GM12878 (cell line): Measurements from ENCODE around the gene VGLL4. TPM values are rescaled to one million over a fixed set of nuclear protein-coding genes. Genes with fewer than 3 reads are reported as not detected.

Source experiments
- ATAC-seq: fragments of 200-7000 bp; cut with Tn5 transposase; 3 replicates; pipeline ENCODE4 v1.9.1; 2020; ENCODE audit warnings: mild to moderate bottlenecking, moderate library complexity
- BruUV-seq: library from RNA; stranded (reverse); fragments of 400-500 nt; replicated peaks from 2 replicates; lab custom pipeline; 2021; lab: Mats Ljungman, UMichigan
- CTCF ChIA-PET: fragments of 300-600 bp; sonication (Branson Sonifier 250); formaldehyde crosslinking; extraction: SDS; loops from one replicate; lab custom pipeline; 2021; ENCODE audit warnings: inconsistent platforms; lab: Yijun Ruan, JAX
- POLR2A ChIA-PET: fragments of 350-600 bp; formaldehyde crosslinking; extraction: SDS; loops from one replicate; lab custom pipeline; 2021; ENCODE audit warnings: inconsistent platforms; lab: Charles Lee
- RAD21 ChIA-PET: fragments of 300-600 bp; sonication (Branson Sonifier 250); formaldehyde crosslinking; loops from one replicate; lab custom pipeline; 2023; ENCODE audit warnings: antibody characterized with exemption; ENCODE audit not compliant: unreplicated experiment; lab: Charles Lee
- SMC1A ChIA-PET: fragments of 300-600 bp; sonication (Branson Sonifier 250); formaldehyde crosslinking; loops from one replicate; lab custom pipeline; 2023; ENCODE audit not compliant: unreplicated experiment, uncharacterized antibody; lab: Charles Lee
- DNase-seq: peaks from one replicate; pipeline ENCODE4 v3.0.0-alpha.2; 2011; ENCODE audit warnings: low read depth, low spot score
- FAIRE-seq: peaks from 3 replicates; lab custom pipeline; 2011; peaks lifted over from hg19 to GRCh38; lab: Jason Lieb, UNC
- H2AFZ ChIP-seq: 2 replicates; pipeline ENCODE4 v1.6.0; 2011; ENCODE audit warnings: low read depth, low read length, control low read depth; ENCODE audit not compliant: control insufficient read depth
- H3K27ac ChIP-seq: 2 replicates; pipeline ENCODE4 v1.5.1; 2011; ENCODE audit warnings: control low read depth; ENCODE audit not compliant: control insufficient read depth, insufficient read depth
- H3K27me3 ChIP-seq, 2 experiments: replicated peaks in 1 of 2; 2 replicates each; pipeline versions ENCODE4 v1.6.0 to v1.6.1; 2011; ENCODE audit warnings: low read length in 1 of 2; ENCODE audit not compliant: control insufficient read depth in 2 of 2, insufficient read depth in 2 of 2
- H3K36me3 ChIP-seq, 2 experiments: 2 replicates each; pipeline ENCODE4 v1.5.1; 2011; ENCODE audit warnings: low read length in 1 of 2; ENCODE audit not compliant: control insufficient read depth in 2 of 2, insufficient read depth in 2 of 2
- H3K4me1 ChIP-seq: 2 replicates; pipeline ENCODE4 v1.6.1; 2011; ENCODE audit warnings: mild to moderate bottlenecking, low read length, moderate library complexity, mixed read lengths; ENCODE audit not compliant: control insufficient read depth, insufficient read depth
- H3K4me2 ChIP-seq: 2 replicates; pipeline ENCODE4 v1.6.0; 2011; ENCODE audit warnings: control low read depth; ENCODE audit not compliant: control insufficient read depth, insufficient read depth
- H3K4me3 ChIP-seq: fragments of 200-600 bp; sonication (generic); 2 replicates; pipeline ENCODE4 v1.5.1; 2016
- H3K79me2 ChIP-seq: 2 replicates; pipeline ENCODE4 v1.6.0; 2011; ENCODE audit warnings: low read length; ENCODE audit not compliant: control insufficient read depth, insufficient read depth
- H3K9ac ChIP-seq: 2 replicates; pipeline ENCODE4 v1.8.0; 2011; ENCODE audit warnings: low read length, control low read depth, mixed read lengths; ENCODE audit not compliant: control insufficient read depth, insufficient read depth
- H3K9me3 ChIP-seq: replicated peaks from 3 replicates; pipeline ENCODE4 v1.5.1; 2011; ENCODE audit warnings: mild to moderate bottlenecking, low read length; ENCODE audit not compliant: control insufficient read depth, insufficient read depth
- H4K20me1 ChIP-seq: 2 replicates; pipeline ENCODE4 v1.6.0; 2011; ENCODE audit not compliant: control insufficient read depth, insufficient read depth
- CEBPB ChIP-seq, 2 experiments: fragments of 150-350 bp in 1 of 2; IDR thresholded peaks; 2 replicates each; pipeline ENCODE4 v1.6.1; 2012 to 2014; ENCODE audit warnings: low read depth in 2 of 2, low read length in 2 of 2, borderline replicate concordance in 1 of 2, inconsistent platforms in 1 of 2
- CHD2 ChIP-seq: IDR thresholded peaks from 2 replicates; pipeline ENCODE4 v1.6.1; 2011; ENCODE audit warnings: low read depth, low read length, improper control_type of control experiment, borderline replicate concordance
- EED ChIP-seq: sonication (generic); IDR thresholded peaks from 2 replicates; pipeline ENCODE4 v1.6.1; 2016; ENCODE audit warnings: antibody characterized with exemption, low read depth
- EZH2 ChIP-seq: IDR thresholded peaks from 2 replicates; pipeline ENCODE4 v1.6.1; 2012; ENCODE audit warnings: low read depth, mild to moderate bottlenecking, control low read depth, inconsistent platforms, low read length, borderline replicate concordance; ENCODE audit not compliant: control insufficient read depth
- FOS ChIP-seq: IDR thresholded peaks from 3 replicates; pipeline ENCODE4 v1.6.1; 2011; ENCODE audit warnings: borderline replicate concordance; ENCODE audit not compliant: insufficient read length; ENCODE audit errors: extremely low read depth
- GABPA ChIP-seq: IDR thresholded peaks from 2 replicates; pipeline ENCODE4 v1.6.1; 2014; ENCODE audit warnings: antibody characterized with exemption, low read depth, mild to moderate bottlenecking, inconsistent platforms
- JUNB ChIP-seq: IDR thresholded peaks from 2 replicates; pipeline ENCODE4 v1.6.1; 2016; ENCODE audit warnings: antibody characterized with exemption, mild to moderate bottlenecking
- MEF2A ChIP-seq: IDR thresholded peaks from 2 replicates; pipeline ENCODE4 v1.6.1; 2011; ENCODE audit warnings: low read depth, mild to moderate bottlenecking, low read length, moderate library complexity; ENCODE audit not compliant: insufficient read depth
- MEF2B ChIP-seq: fragments of 450-650 bp; IDR thresholded peaks from 2 replicates; pipeline ENCODE4 v1.6.1; 2018; ENCODE audit warnings: mild to moderate bottlenecking, moderate library complexity; ENCODE audit not compliant: partially characterized antibody, poor library complexity, severe bottlenecking
- MXI1 ChIP-seq: fragments of 150-350 bp; IDR thresholded peaks from 2 replicates; pipeline ENCODE4 v1.6.1; 2011; ENCODE audit warnings: low read depth, mild to moderate bottlenecking, inconsistent platforms, low read length, improper control_type of control experiment
- MYC ChIP-seq: IDR thresholded peaks from 2 replicates; pipeline ENCODE4 v1.6.1; 2011; ENCODE audit warnings: mild to moderate bottlenecking, low read length, moderate library complexity, inconsistent platforms; ENCODE audit not compliant: insufficient read depth, insufficient replicate concordance, insufficient read length, severe bottlenecking
- NBN ChIP-seq: fragments of 450-650 bp; IDR thresholded peaks from 2 replicates; pipeline ENCODE4 v1.6.1; 2016
- NR2C1 ChIP-seq: fragments of 450-650 bp; IDR thresholded peaks from 2 replicates; pipeline ENCODE4 v1.6.1; 2017; ENCODE audit warnings: antibody characterized with exemption, mild to moderate bottlenecking, moderate library complexity
- POLR2A ChIP-seq: IDR thresholded peaks from 2 replicates; pipeline ENCODE4 v1.6.1; 2011; ENCODE audit warnings: low read depth, mild to moderate bottlenecking, low read length
- POU2F2 ChIP-seq: IDR thresholded peaks from 3 replicates; pipeline ENCODE4 v1.6.1; 2011; ENCODE audit warnings: low read depth, mild to moderate bottlenecking, low read length, borderline replicate concordance
- RAD51 ChIP-seq: fragments of 450-650 bp; IDR thresholded peaks from 2 replicates; pipeline ENCODE4 v1.6.1; 2016; ENCODE audit warnings: moderate library complexity, mild to moderate bottlenecking, inconsistent platforms
- SMC3 ChIP-seq: IDR thresholded peaks from 2 replicates; pipeline ENCODE4 v1.6.1; 2011; ENCODE audit warnings: low read length, improper control_type of control experiment, borderline replicate concordance
- SPI1 ChIP-seq: IDR thresholded peaks from 2 replicates; pipeline ENCODE4 v1.6.1; 2011; ENCODE audit warnings: low read depth, mild to moderate bottlenecking, low read length, moderate library complexity, borderline replicate concordance; ENCODE audit not compliant: insufficient read depth
- TAF1 ChIP-seq: IDR thresholded peaks from 2 replicates; pipeline ENCODE4 v1.6.1; 2011; ENCODE audit warnings: mild to moderate bottlenecking, low read depth, low read length, borderline replicate concordance
- USF2 ChIP-seq: IDR thresholded peaks from 2 replicates; pipeline ENCODE4 v1.6.1; 2011; ENCODE audit warnings: low read depth, low read length, improper control_type of control experiment, borderline replicate concordance
- WGBS: methylation state at CpG from one replicate; pipeline ENCODE4 v1.1.6; 2016; ENCODE audit warnings: low lambda C conversion rate; ENCODE audit not compliant: insufficient replicate concordance, insufficient coverage; ENCODE audit errors: missing lambda C conversion rate; 5-methylcytosine and 5-hydroxymethylcytosine counted together
- in situ Hi-C: fragments of 300-500 bp; cut with MboI; formaldehyde crosslinking; loops from 9 replicates; pipeline ENCODE4 v1.14.3; 2018; ENCODE audit warnings: mixed read lengths
- intact Hi-C: fragments of 100-400 bp; cut with micrococcal nuclease; formaldehyde crosslinking; loops from one replicate; pipeline ENCODE4 v1.14.2; 2022; ENCODE audit not compliant: unreplicated experiment
- polyA plus RNA-seq, 11 experiments: library from polyadenylated mRNA; depleted of rRNA in 4 of 11; unstranded in 6 of 11; stranded (reverse) in 5 of 11; fragments of >200 nt; fragmentation: Nextera tagmentation in 4 of 11; fragmentation: Illumina TruSeq in 1 of 11; extraction: Ambion mirVana in 4 of 11; extraction: Trizol in 1 of 11; gene quantifications; 1 replicate in 1 of 11; 2 replicates in 10 of 11; pipeline versions ENCODE4 v1.2.1 to v1.2.3, GENCODE V29; 2011 to 2016; ENCODE audit warnings: inconsistent platforms in 2 of 11, missing spikeins in 2 of 11, low read depth in 1 of 11
- total RNA-seq, 4 experiments: library from RNA; depleted of rRNA in 3 of 4; stranded (reverse); fragments of >200 nt in 3 of 4; fragmentation: Illumina TruSeq in 1 of 4; extraction: Trizol in 1 of 4; gene quantifications; 2 replicates each; pipeline versions ENCODE4 v1.2.1 to v1.2.3, GENCODE V29; 2013 to 2021

VGLL4 gene
- total and polyA plus RNA-seq, 10 of the 15 experiments (the other 5 are each of a cell fraction or from before 2014, with no cell fraction given) = 0.44 to 38.1 (median 16.1) TPM

- ChIA-PET POLR2A (no interaction called here), RAD21 (no interaction called here), CTCF (no interaction called here), SMC1A (no interaction called here)
- intact Hi-C loops (no loop called here), in situ Hi-C loops (no loop called here)
- Histone ChIP-seq H4K20me1 (peaks cover 8% of the 10 kb centered on the region; the same call in 1 of the 2 replicates), H3K4me3 (no peak overlapping the region), H3K27me3 (no peaks in the 10 kb centered on the region), H2AFZ (no peak overlapping the region), H3K79me2 (peaks cover 47% of the 10 kb centered on the region), H3K9me3 (no peaks in the 10 kb centered on the region), H3K4me2 (no peak overlapping the region), H3K4me1 (peaks cover 5% of the 10 kb centered on the region), H3K27ac (no peak overlapping the region), H3K9ac (no peak overlapping the region), H3K36me3 (peaks cover 3 to 5% of the 10 kb centered on the region in 2 experiments; a peak in 3 of 4 replicates)
- 76% methylated on average over 5 of the region's 5 CpGs for WGBS
- TF ChIP-seq SPI1 (peak; percentile 6; the same call in 1 of the 2 replicates), SMC3 (no peak), NBN (no peak), TAF1 (no peak), EED (no peak), GABPA (no peak)
- no peak for DNase-seq
- ATAC-seq = no peak
- no peak for FAIRE-seq
- BruUV-seq = no TSS peak
Measured at GRCh38 chr3:11588338-11588737, 55.4 kb downstream of the VGLL4 start.

GRCh38 chr3:11587766-11588165, 55.9 kb downstream of the VGLL4 start:
- 96% methylated on average over 12 of the region's 12 CpGs for WGBS
- DNase-seq = no peak
- Histone ChIP-seq H2AFZ (no peak overlapping the region), H3K9ac (no peak overlapping the region), H3K27me3 (no peaks in the 10 kb centered on the region), H3K4me3 (no peak overlapping the region), H4K20me1 (peaks cover 8% of the 10 kb centered on the region; the same call in 1 of the 2 replicates), H3K79me2 (peaks cover 50% of the 10 kb centered on the region), H3K4me2 (no peak overlapping the region), H3K4me1 (peaks cover 10% of the 10 kb centered on the region), H3K27ac (no peak overlapping the region), H3K36me3 (peaks cover 3 to 5% of the 10 kb centered on the region in 2 experiments; a peak in 3 of 4 replicates), H3K9me3 (no peaks in the 10 kb centered on the region)
- ChIA-PET POLR2A (no interaction called here), CTCF (interaction anchor here (0.6 kb wide), 1 partner anchor 588 kb away, joined by 3 read pairs; no protein-coding TSS in a partner anchor), RAD21 (no interaction called here), SMC1A (no interaction called here)
- in situ Hi-C loops (no loop called here), intact Hi-C loops (no loop called here)
- no peak for FAIRE-seq
- ATAC-seq = no peak
- BruUV-seq = no TSS peak
- TF ChIP-seq FOS = no peak
- no peak for TF ChIP-seq MEF2B
- no peak for TF ChIP-seq POU2F2
- TF ChIP-seq RAD51 = no peak
- no peak for TF ChIP-seq EZH2
- TF ChIP-seq MEF2A = no peak
- no peak for TF ChIP-seq JUNB
- no peak for TF ChIP-seq CHD2
- no peak for TF ChIP-seq MYC
- no peak for TF ChIP-seq POLR2A
- no peak for TF ChIP-seq USF2
- no peak for TF ChIP-seq CEBPB (IDR thresholded peaks at IDR 0.05; ENCODE audit: borderline replicate concordance in 1 of 2, low read depth in 2 of 2, low read length in 2 of 2)
- no peak for TF ChIP-seq MXI1
- TF ChIP-seq NR2C1 = no peak
